HEK293 (cell line): ENCODE measurements around the gene HPD.

ENCODE experiments used
- CTCF ChIA-PET: fragments of 350-600 bp; formaldehyde crosslinking; extraction: SDS; loops from one replicate; lab custom pipeline; 2021; ENCODE audit warnings: antibody characterized with exemption; lab: Yijun Ruan, JAX
- POLR2A ChIA-PET: fragments of 300-600 bp; formaldehyde crosslinking; extraction: SDS; loops from one replicate; lab custom pipeline; 2020; ENCODE audit warnings: antibody characterized with exemption, inconsistent platforms; lab: Yijun Ruan, JAX
- H3K27ac ChIP-seq: fragments of 200-500 bp; sonication (Bioruptor generic); 2 replicates; pipeline ENCODE4 v1.5.1; 2014; ENCODE audit warnings: low read depth, low read length, control low read depth, inconsistent platforms; ENCODE audit errors: extremely low read depth
- H3K36me3 ChIP-seq, 2 experiments: fragments of 200-500 bp in 1 of 2; sonication (Bioruptor generic) in 1 of 2; 1 replicate in 1 of 2; 2 replicates in 1 of 2; pipeline ENCODE4 v1.5.1; 2014 to 2017; ENCODE audit warnings: inconsistent platforms in 2 of 2, low read length in 2 of 2; ENCODE audit not compliant: control insufficient read depth in 2 of 2, insufficient read depth in 1 of 2
- H3K4me1 ChIP-seq: fragments of 200-500 bp; sonication (Bioruptor generic); 2 replicates; pipeline ENCODE4 v1.5.1; 2014; ENCODE audit warnings: mild to moderate bottlenecking, low read length, inconsistent platforms; ENCODE audit not compliant: control insufficient read depth, insufficient read depth
- H3K4me3 ChIP-seq: 2 replicates; pipeline ENCODE4 v1.5.1; 2011; ENCODE audit warnings: low read depth, mild to moderate bottlenecking, control low read depth, low read length, moderate library complexity
- H3K9me3 ChIP-seq: fragments of 200-500 bp; sonication (Bioruptor generic); 2 replicates; pipeline ENCODE4 v1.5.1; 2014; ENCODE audit warnings: low read depth, low read length, inconsistent platforms; ENCODE audit not compliant: control insufficient read depth, insufficient read depth
- BCL11B ChIP-seq: fragments of 450-650 bp; formaldehyde crosslinking; IDR thresholded peaks from 2 replicates; pipeline ENCODE4 v1.5.1; 2016; ENCODE audit warnings: low read depth, missing biosample characterization, missing genetic modification characterization
- KLF9 ChIP-seq: fragments of 450-650 bp; formaldehyde crosslinking; IDR thresholded peaks from 2 replicates; pipeline ENCODE4 v1.5.1; 2016; ENCODE audit warnings: missing biosample characterization, missing genetic modification characterization, low read depth
- OSR2 ChIP-seq: fragments of 450-650 bp; formaldehyde crosslinking; IDR thresholded peaks from 2 replicates; pipeline ENCODE4 v1.5.1; 2016; ENCODE audit warnings: missing biosample characterization, missing genetic modification characterization
- OVOL3 ChIP-seq: fragments of 450-650 bp; formaldehyde crosslinking; IDR thresholded peaks from 2 replicates; pipeline ENCODE4 v1.5.1; 2016; ENCODE audit warnings: missing biosample characterization, missing genetic modification characterization
- PATZ1 ChIP-seq: fragments of 450-650 bp; formaldehyde crosslinking; IDR thresholded peaks from 2 replicates; pipeline ENCODE4 v1.5.1; 2016; ENCODE audit warnings: missing biosample characterization, missing genetic modification characterization
- ZBTB44 ChIP-seq: fragments of 450-650 bp; IDR thresholded peaks from 2 replicates; pipeline ENCODE4 v1.5.1; 2018; ENCODE audit warnings: missing biosample characterization, mild to moderate bottlenecking, missing genetic modification characterization
- ZBTB8A ChIP-seq: fragments of 450-650 bp; formaldehyde crosslinking; IDR thresholded peaks from 2 replicates; pipeline ENCODE4 v1.5.1; 2016; ENCODE audit warnings: missing biosample characterization, missing genetic modification characterization
- ZEB2 ChIP-seq: fragments of 450-650 bp; formaldehyde crosslinking; IDR thresholded peaks from 2 replicates; pipeline ENCODE4 v1.5.1; 2016; ENCODE audit warnings: missing biosample characterization, missing genetic modification characterization
- ZNF335 ChIP-seq: fragments of 450-650 bp; formaldehyde crosslinking; conservative IDR thresholded peaks from 2 replicates; pipeline ENCODE4 v1.5.1; 2016; ENCODE audit warnings: missing biosample characterization, missing genetic modification characterization
- ZNF341 ChIP-seq: fragments of 450-650 bp; formaldehyde crosslinking; IDR thresholded peaks from 2 replicates; pipeline ENCODE4; 2016; ENCODE audit warnings: low read depth, missing biosample characterization, missing genetic modification characterization
- ZNF501 ChIP-seq: fragments of 450-650 bp; formaldehyde crosslinking; IDR thresholded peaks from 2 replicates; pipeline ENCODE4 v1.5.1; 2016; ENCODE audit warnings: missing biosample characterization, missing genetic modification characterization
- ZNF660 ChIP-seq: fragments of 450-650 bp; IDR thresholded peaks from 2 replicates; pipeline ENCODE4 v1.5.1; 2018; ENCODE audit warnings: missing biosample characterization, mild to moderate bottlenecking, missing genetic modification characterization
- ZNF677 ChIP-seq: fragments of 450-650 bp; IDR thresholded peaks from 2 replicates; pipeline ENCODE4 v1.5.0; 2018; ENCODE audit warnings: missing biosample characterization, mild to moderate bottlenecking, missing genetic modification characterization, moderate library complexity
- ZNF692 ChIP-seq: fragments of 450-650 bp; formaldehyde crosslinking; IDR thresholded peaks from 2 replicates; pipeline ENCODE4 v1.5.1; 2016; ENCODE audit warnings: missing biosample characterization, missing genetic modification characterization
- ZNF843 ChIP-seq: fragments of 450-650 bp; formaldehyde crosslinking; IDR thresholded peaks from 2 replicates; pipeline ENCODE4 v1.5.1; 2016; ENCODE audit warnings: missing biosample characterization, missing genetic modification characterization
- ZXDB ChIP-seq: fragments of 450-650 bp; formaldehyde crosslinking; IDR thresholded peaks from 2 replicates; pipeline ENCODE4 v1.5.1; 2016; ENCODE audit warnings: missing biosample characterization, missing genetic modification characterization
- TF ChIP-seq, protein P1 (sequence below): fragments of 450-650 bp; formaldehyde crosslinking; IDR thresholded peaks from 2 replicates; pipeline ENCODE4 v1.5.1; 2017; ENCODE audit warnings: missing biosample characterization, missing genetic modification characterization
- TF ChIP-seq, protein P2 (sequence below): fragments of 450-650 bp; formaldehyde crosslinking; IDR thresholded peaks from 2 replicates; pipeline ENCODE4 v1.5.1; 2017; ENCODE audit warnings: missing biosample characterization, mild to moderate bottlenecking, missing genetic modification characterization, moderate library complexity

Gene HPD

DNA sequence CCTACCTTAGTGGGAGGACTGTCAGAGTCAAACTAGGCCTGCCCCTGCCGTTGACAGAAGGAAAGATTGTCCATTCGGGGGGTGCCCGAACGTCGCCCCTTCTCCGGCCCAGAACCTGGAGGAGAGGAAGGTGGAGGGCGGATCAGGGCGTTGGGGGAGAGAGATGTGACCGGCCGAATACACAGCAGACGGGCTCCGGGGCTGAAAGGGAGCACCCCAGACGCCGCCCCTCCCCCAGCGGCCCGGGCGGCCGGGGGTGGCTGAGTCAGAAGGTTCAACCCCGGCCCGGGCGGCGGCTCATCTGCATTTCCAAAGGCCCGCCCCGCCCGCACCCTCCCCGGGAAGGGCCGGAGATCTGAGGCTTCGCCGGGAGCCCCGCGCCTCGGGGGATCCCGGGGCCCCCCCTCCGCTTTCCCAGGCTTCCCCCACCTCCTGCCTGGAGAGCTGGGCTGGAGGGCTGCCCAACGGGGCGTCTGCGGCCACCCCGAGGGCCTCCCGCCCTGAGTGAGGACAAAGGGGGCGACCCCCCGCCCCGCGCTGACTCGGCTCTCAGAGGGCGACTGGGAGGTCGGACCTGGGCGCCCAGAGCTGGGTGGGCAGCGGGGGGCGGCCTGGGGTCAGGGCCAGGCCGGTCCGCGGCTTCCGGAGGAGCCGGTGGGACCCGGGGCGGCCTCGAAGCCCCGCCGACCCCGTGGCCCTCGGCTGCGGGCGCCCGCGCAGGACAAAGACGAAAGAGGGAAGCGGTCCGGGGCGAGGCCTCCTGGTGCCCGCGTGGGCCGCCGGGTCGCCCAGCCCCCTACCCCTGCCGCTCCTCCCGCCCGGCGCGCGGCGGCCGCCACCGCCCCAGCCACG is 58.6 kb downstream of the HPD start (continued):
- TF ChIP-seq ZNF677 (tag by site-specific recombination) (0 out of 2 replicates have a peak, but pooled peaks have one; percentile 10), ZBTB44 (tag by site-specific recombination) (peak; percentile 62; the same call in 1 of the 2 replicates), ZEB2 (tag by site-specific recombination) (peak; percentile 96), ZNF843 (tag by site-specific recombination) (peak; percentile 67; the same call in 1 of the 2 replicates), ZBTB8A (tag by site-specific recombination) (peak; percentile 98), ZXDB (tag by site-specific recombination) (peak; percentile 90), BCL11B (tag by site-specific recombination) (peak; percentile 97), ZNF501 (tag by site-specific recombination) (peak; percentile 89), ZNF692 (peak; percentile 63), OVOL3 (tag by site-specific recombination) (no peak; the same call in 1 of the 2 replicates)
- TF ChIP-seq, protein P1, sequence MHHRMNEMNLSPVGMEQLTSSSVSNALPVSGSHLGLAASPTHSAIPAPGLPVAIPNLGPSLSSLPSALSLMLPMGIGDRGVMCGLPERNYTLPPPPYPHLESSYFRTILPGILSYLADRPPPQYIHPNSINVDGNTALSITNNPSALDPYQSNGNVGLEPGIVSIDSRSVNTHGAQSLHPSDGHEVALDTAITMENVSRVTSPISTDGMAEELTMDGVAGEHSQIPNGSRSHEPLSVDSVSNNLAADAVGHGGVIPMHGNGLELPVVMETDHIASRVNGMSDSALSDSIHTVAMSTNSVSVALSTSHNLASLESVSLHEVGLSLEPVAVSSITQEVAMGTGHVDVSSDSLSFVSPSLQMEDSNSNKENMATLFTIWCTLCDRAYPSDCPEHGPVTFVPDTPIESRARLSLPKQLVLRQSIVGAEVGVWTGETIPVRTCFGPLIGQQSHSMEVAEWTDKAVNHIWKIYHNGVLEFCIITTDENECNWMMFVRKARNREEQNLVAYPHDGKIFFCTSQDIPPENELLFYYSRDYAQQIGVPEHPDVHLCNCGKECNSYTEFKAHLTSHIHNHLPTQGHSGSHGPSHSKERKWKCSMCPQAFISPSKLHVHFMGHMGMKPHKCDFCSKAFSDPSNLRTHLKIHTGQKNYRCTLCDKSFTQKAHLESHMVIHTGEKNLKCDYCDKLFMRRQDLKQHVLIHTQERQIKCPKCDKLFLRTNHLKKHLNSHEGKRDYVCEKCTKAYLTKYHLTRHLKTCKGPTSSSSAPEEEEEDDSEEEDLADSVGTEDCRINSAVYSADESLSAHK (tag by site-specific recombination): peak; percentile 69; the same call in 1 of the 2 replicates

DNA sequence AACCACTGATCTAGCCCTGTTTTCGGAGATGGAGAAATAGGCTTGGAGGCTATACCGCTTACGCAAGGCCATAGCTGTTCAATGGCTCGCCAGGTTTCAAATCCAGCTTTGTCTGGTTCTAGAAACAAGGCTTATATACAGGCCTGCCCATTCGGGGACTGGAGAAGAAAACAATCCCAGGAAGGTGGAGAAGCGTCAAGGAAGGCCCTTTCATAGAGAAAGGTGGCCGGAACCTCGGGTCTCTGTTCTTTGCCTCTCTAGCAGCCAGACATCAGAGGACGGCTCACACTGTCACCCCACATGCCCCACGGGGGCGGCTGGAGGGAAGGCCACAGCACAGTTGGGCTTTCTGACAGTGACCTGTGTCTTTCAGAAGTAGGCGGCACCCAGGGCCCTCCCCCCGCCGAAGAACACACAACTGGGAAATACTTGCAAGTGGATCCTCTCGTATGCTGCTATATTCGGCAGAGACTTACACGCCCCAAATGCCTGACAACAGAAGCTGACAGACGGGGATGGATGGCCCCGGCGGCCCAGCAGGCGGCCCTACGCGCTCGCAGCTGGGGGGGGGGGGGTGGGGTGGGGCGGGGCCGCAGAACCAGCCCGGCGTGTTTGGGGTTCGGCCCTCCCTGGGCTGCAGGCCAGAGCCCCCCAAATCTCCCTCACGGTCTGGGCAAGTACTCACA is 59.4 kb downstream of the HPD start:
- Histone ChIP-seq H3K9me3 (no peaks in the 10 kb centered on the region), H3K36me3 (peaks cover 0 to 26% of the 10 kb centered on the region in 2 experiments; a peak in 1 of 3 replicates), H3K27ac (peak overlapping the region; percentile 100), H3K4me1 (peaks cover 20% of the 10 kb centered on the region), H3K4me3 (peak overlapping the region; percentile 71)
- ChIA-PET CTCF (interaction anchor here (0.5 to 9.8 kb wide), 6 partner anchors 10 to 105 kb away, joined by 3 to 393 read pairs (median 180); partner anchors contain the start of genes PSMD9 and SETD1B), POLR2A (interaction anchor here (1.1 to 8.9 kb wide), 3 partner anchors 10 to 89 kb away, joined by 3 to 165 read pairs (median 12); partner anchors contain the start of gene PSMD9)
- TF ChIP-seq PATZ1 (tag by site-specific recombination) (no peak), ZNF660 (tag by site-specific recombination) (no peak), OSR2 (tag by site-specific recombination) (peak; percentile 49), ZBTB44 (tag by site-specific recombination) (peak; percentile 34; the same call in 1 of the 2 replicates), KLF9 (peak; percentile 55), ZNF335 (tag by site-specific recombination) (peak; percentile 70), ZNF341 (tag by site-specific recombination) (peak; percentile 15; the same call in 1 of the 2 replicates)
- TF ChIP-seq, protein P2, sequence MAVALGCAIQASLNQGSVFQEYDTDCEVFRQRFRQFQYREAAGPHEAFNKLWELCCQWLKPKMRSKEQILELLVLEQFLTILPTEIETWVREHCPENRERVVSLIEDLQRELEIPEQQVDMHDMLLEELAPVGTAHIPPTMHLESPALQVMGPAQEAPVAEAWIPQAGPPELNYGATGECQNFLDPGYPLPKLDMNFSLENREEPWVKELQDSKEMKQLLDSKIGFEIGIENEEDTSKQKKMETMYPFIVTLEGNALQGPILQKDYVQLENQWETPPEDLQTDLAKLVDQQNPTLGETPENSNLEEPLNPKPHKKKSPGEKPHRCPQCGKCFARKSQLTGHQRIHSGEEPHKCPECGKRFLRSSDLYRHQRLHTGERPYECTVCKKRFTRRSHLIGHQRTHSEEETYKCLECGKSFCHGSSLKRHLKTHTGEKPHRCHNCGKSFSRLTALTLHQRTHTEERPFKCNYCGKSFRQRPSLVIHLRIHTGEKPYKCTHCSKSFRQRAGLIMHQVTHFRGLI (tag by site-specific recombination): peak; percentile 91
